CD14-positive monocyte (primary cell): ENCODE measurements around the gene DACT2. TPM values are rescaled to one million over a fixed set of nuclear protein-coding genes. Genes with fewer than 3 reads are reported as not detected.

Source experiments
- DNase-seq, 3 donors: peaks; one replicate each; pipeline ENCODE4 v3.0.0-alpha.2; 2011 to 2022
- H2AFZ ChIP-seq: 2 replicates; pipeline ENCODE4 v1.6.0; 2012; ENCODE audit warnings: mild to moderate bottlenecking, low read depth, low read length, inconsistent platforms; ENCODE audit not compliant: insufficient read depth, poor library complexity, severe bottlenecking
- H3K27ac ChIP-seq, 2 donors: 1 replicate in 1 of 2; 2 replicates in 1 of 2; pipeline ENCODE4 v1.5.1; 2012 to 2013; ENCODE audit warnings: low read length in 2 of 2, control low read depth in 1 of 2, inconsistent platforms in 1 of 2, low read depth in 1 of 2, mild to moderate bottlenecking in 1 of 2
- H3K27me3 ChIP-seq, 2 donors: one replicate each; pipeline versions ENCODE4 v1.6.0 to v1.6.1; 2011 to 2013; ENCODE audit warnings: low read length in 2 of 2; ENCODE audit not compliant: control insufficient read depth in 2 of 2, insufficient read depth in 2 of 2
- H3K36me3 ChIP-seq, 2 donors: replicated peaks in 1 of 2; 1 replicate in 1 of 2; 2 replicates in 1 of 2; pipeline versions ENCODE4 v1.5.1 to v1.6.1; 2012 to 2013; ENCODE audit warnings: low read length in 2 of 2, control low read depth in 1 of 2, inconsistent platforms in 1 of 2, mild to moderate bottlenecking in 1 of 2; ENCODE audit not compliant: insufficient read depth in 2 of 2, control insufficient read depth in 1 of 2
- H3K4me1 ChIP-seq, 2 donors: 1 replicate in 1 of 2; 2 replicates in 1 of 2; pipeline versions ENCODE4 v1.5.1 to v1.6.1; 2012 to 2013; ENCODE audit warnings: low read length in 2 of 2, control low read depth in 1 of 2, inconsistent platforms in 1 of 2, mild to moderate bottlenecking in 1 of 2, moderate library complexity in 1 of 2; ENCODE audit not compliant: insufficient read depth in 2 of 2, control insufficient read depth in 1 of 2
- H3K4me2 ChIP-seq: replicated peaks from 2 replicates; pipeline ENCODE3; 2012; ENCODE audit warnings: low read length, moderate library complexity, mild to moderate bottlenecking; ENCODE audit not compliant: poor library complexity, severe bottlenecking; ENCODE audit errors: extremely low read depth
- H3K4me3 ChIP-seq, 3 experiments: fragments of 200-600 bp in 1 of 3; sonication (generic) in 1 of 3; replicated peaks in 1 of 3; 1 replicate in 2 of 3; 2 replicates in 1 of 3; pipeline ENCODE4 v1.5.1; 2011 to 2013; ENCODE audit warnings: low read length in 3 of 3, mild to moderate bottlenecking in 3 of 3, control low read depth in 2 of 3, low read depth in 2 of 3, inconsistent platforms in 1 of 3, moderate library complexity in 1 of 3
- H3K79me2 ChIP-seq: 2 replicates; pipeline ENCODE4 v1.6.0; 2012; ENCODE audit warnings: mild to moderate bottlenecking, control low read depth, inconsistent platforms, low read length, moderate library complexity; ENCODE audit not compliant: insufficient read depth
- H3K9ac ChIP-seq: 2 replicates; pipeline ENCODE4 v1.6.0; 2017; ENCODE audit warnings: low read length, mild to moderate bottlenecking; ENCODE audit not compliant: insufficient read depth, poor library complexity, severe bottlenecking
- H3K9me3 ChIP-seq, 2 donors: replicated peaks in 1 of 2; 1 replicate in 1 of 2; 2 replicates in 1 of 2; pipeline versions ENCODE4 v1.5.1 to v1.6.1; 2012 to 2013; ENCODE audit warnings: low read length in 2 of 2, control low read depth in 1 of 2; ENCODE audit not compliant: control insufficient read depth in 1 of 2, insufficient read depth in 1 of 2
- H4K20me1 ChIP-seq: 2 replicates; pipeline ENCODE4 v1.6.0; 2012; ENCODE audit warnings: mild to moderate bottlenecking, low read length, control low read depth, moderate library complexity; ENCODE audit not compliant: insufficient read depth
- H3K27ac Mint-ChIP-seq, 7 donors: one replicate each; pipeline ENCODE4 v1.8.0; 2020; ENCODE audit warnings: mild to moderate bottlenecking in 7 of 7, mixed read lengths in 7 of 7, moderate library complexity in 6 of 7, inconsistent platforms in 2 of 7
- H3K27me3 Mint-ChIP-seq, 3 donors: one replicate each; pipeline ENCODE4 v1.8.0; 2021 to 2022; ENCODE audit warnings: low read depth in 3 of 3, mild to moderate bottlenecking in 3 of 3, mixed read lengths in 3 of 3, moderate library complexity in 3 of 3, inconsistent platforms in 1 of 3
- H3K36me3 Mint-ChIP-seq, 2 donors: one replicate each; pipeline ENCODE4 v1.8.0; 2020; ENCODE audit warnings: mixed read lengths in 2 of 2, inconsistent platforms in 1 of 2, mild to moderate bottlenecking in 1 of 2
- H3K4me1 Mint-ChIP-seq: one replicate; pipeline ENCODE4 v1.8.0; 2020; ENCODE audit warnings: mild to moderate bottlenecking, mixed read lengths
- H3K4me3 Mint-ChIP-seq, 2 donors: one replicate each; pipeline ENCODE4 v1.8.0; 2020; ENCODE audit warnings: mild to moderate bottlenecking in 2 of 2, mixed read lengths in 2 of 2, moderate library complexity in 1 of 2
- H3K9me3 Mint-ChIP-seq, 7 donors: one replicate each; pipeline ENCODE4 v1.8.0; 2020 to 2022; ENCODE audit warnings: mixed read lengths in 7 of 7, mild to moderate bottlenecking in 6 of 7, moderate library complexity in 6 of 7, inconsistent platforms in 2 of 7
- CTCF ChIP-seq: fragments of 200-600 bp; IDR thresholded peaks from one replicate; pipeline ENCODE4 v1.8.0; 2022; ENCODE audit warnings: antibody characterized with exemption, mild to moderate bottlenecking
- WGBS: methylation state at CpG from one replicate; pipeline ENCODE4 v1.1.5; 2013; ENCODE audit warnings: missing lambda C conversion rate; ENCODE audit not compliant: insufficient coverage; 5-methylcytosine and 5-hydroxymethylcytosine counted together
- intact Hi-C, 2 donors: fragments of 100-400 bp; cut with micrococcal nuclease; formaldehyde crosslinking; loops; one replicate each; pipeline versions ENCODE4 v1.15.0 to v1.15.1; 2023
- polyA plus RNA-seq, 3 donors: library from polyadenylated mRNA; depleted of rRNA in 1 of 3; unstranded in 2 of 3; stranded (reverse) in 1 of 3; fragments of 300-500 nt in 2 of 3; fragments of >200 nt in 1 of 3; fragmentation: Illumina TruSeq in 2 of 3; gene quantifications; 1 replicate in 2 of 3; 2 replicates in 1 of 3; pipeline ENCODE4 v1.2.3, GENCODE V29; 2012 to 2021

DACT2 gene
- polyA plus RNA-seq, 3 donors: not detected

- no peak overlapping the region for H3K27ac Mint-ChIP-seq
- intact Hi-C loops: no loop called here
- H3K4me2 ChIP-seq: no peak overlapping the region
- H2AFZ ChIP-seq: no peak overlapping the region
- TF ChIP-seq CTCF: no peak
- H3K9me3 Mint-ChIP-seq: peaks cover 0 to 7% (median 1%) of the 10 kb centered on the region in 7 donors
- H3K36me3 Mint-ChIP-seq: no peaks in the 10 kb centered on the region
- H3K4me3 ChIP-seq: no peak overlapping the region
- no peaks in the 10 kb centered on the region for H3K4me1 ChIP-seq
- H3K4me3 Mint-ChIP-seq: no peak overlapping the region
- no peaks in the 10 kb centered on the region for H3K36me3 ChIP-seq
- H3K9me3 ChIP-seq: no peaks in the 10 kb centered on the region
- no peak for DNase-seq
- H3K27me3 ChIP-seq: peaks cover 0 to 13% of the 10 kb centered on the region in 2 donors
- peaks cover 17 to 19% (median 18%) of the 10 kb centered on the region in 3 donors for H3K27me3 Mint-ChIP-seq
- WGBS: 85% methylated on average over 17 of the region's 17 CpGs
- no peak overlapping the region for H3K9ac ChIP-seq
- H3K79me2 ChIP-seq: no peaks in the 10 kb centered on the region
- no peaks in the 10 kb centered on the region for H4K20me1 ChIP-seq
- no peak overlapping the region for H3K27ac ChIP-seq
- H3K4me1 Mint-ChIP-seq: no peaks in the 10 kb centered on the region
Measured at GRCh38 chr6:168347615-168348014, 28.0 kb upstream of the DACT2 start.

GRCh38 chr6:168347053-168347452 is 27.5 kb upstream of the DACT2 start:
- Mint-ChIP-seq H3K27ac (peak overlapping the region in 1 of 7 donors; percentile 77), H3K9me3 (peaks cover 0 to 7% (median 1%) of the 10 kb centered on the region in 7 donors), H3K27me3 (peaks cover 17 to 21% (median 18%) of the 10 kb centered on the region in 3 donors), H3K4me1 (no peaks in the 10 kb centered on the region), H3K36me3 (no peaks in the 10 kb centered on the region), H3K4me3 (peak overlapping the region in 1 of 2 donors; percentile 64)
- WGBS: 100% methylated on average over 1 of the region's 7 CpGs
- no peak overlapping the region for H3K4me2 ChIP-seq
- no peaks in the 10 kb centered on the region for H3K79me2 ChIP-seq
- no peak overlapping the region for H3K27ac ChIP-seq
- intact Hi-C loops: no loop called here
- H3K9ac ChIP-seq: no peak overlapping the region
- H3K27me3 ChIP-seq: peaks cover 0 to 13% of the 10 kb centered on the region in 2 donors
- no peak overlapping the region for H2AFZ ChIP-seq
- no peaks in the 10 kb centered on the region for H3K4me1 ChIP-seq
- no peaks in the 10 kb centered on the region for H4K20me1 ChIP-seq
- no peaks in the 10 kb centered on the region for H3K9me3 ChIP-seq
- no peak for TF ChIP-seq CTCF
- DNase-seq: no peak
- no peaks in the 10 kb centered on the region for H3K36me3 ChIP-seq
- no peak overlapping the region for H3K4me3 ChIP-seq
